HG03460 (cell line): Measurements from ENCODE around the gene NKX2-2.
"Not testable (repeated sequence)": the region's sequence is repeated elsewhere in the genome, so short reads cannot be mapped to it uniquely, and the experiment has no call there.

ENCODE experiments used
- ATAC-seq: cut with Tn5 transposase; IDR thresholded peaks from one replicate; pipeline ENCODE4 v1.9.1; 2021; ENCODE audit not compliant: unreplicated experiment

The NKX2-2 gene

GRCh38 chr20:21509597-21510371 is 4.1 kb downstream of the NKX2-2 start:
- no peak for ATAC-seq

GRCh38 chr20:21509079-21509596 is 4.7 kb downstream of the NKX2-2 start:
- no peak for ATAC-seq

- no peak for ATAC-seq
Measured at GRCh38 chr20:21508230-21509078, 5.4 kb downstream of the NKX2-2 start.

GRCh38 chr20:21507400-21508229 is 6.2 kb downstream of the NKX2-2 start:
- ATAC-seq = no peak

- ATAC-seq = no peak
Measured at GRCh38 chr20:21505810-21506530, 7.9 kb downstream of the NKX2-2 start.

GRCh38 chr20:21505161-21505809 is 8.6 kb downstream of the NKX2-2 start:
- no peak for ATAC-seq

- no peak for ATAC-seq
Measured at GRCh38 chr20:21504323-21504722, 9.5 kb downstream of the NKX2-2 start.

GRCh38 chr20:21503345-21503744 is 10.5 kb downstream of the NKX2-2 start:
- peak; percentile 74 for ATAC-seq

- no peak for ATAC-seq
Measured at GRCh38 chr20:21501184-21501583, 12.7 kb downstream of the NKX2-2 start.

GRCh38 chr20:21500599-21500998 is 13.3 kb downstream of the NKX2-2 start:
- no peak for ATAC-seq

- no peak for ATAC-seq
Measured at GRCh38 chr20:21499641-21500040, 14.2 kb downstream of the NKX2-2 start.

GRCh38 chr20:21498635-21499034 is 15.2 kb downstream of the NKX2-2 start:
- ATAC-seq = no peak

- no peak for ATAC-seq
Measured at GRCh38 chr20:21498195-21498594, 15.7 kb downstream of the NKX2-2 start.

- no peak for ATAC-seq
Measured at GRCh38 chr20:21496452-21496851, 17.4 kb downstream of the NKX2-2 start.

- no peak for ATAC-seq
Measured at GRCh38 chr20:21493049-21493448, 20.8 kb downstream of the NKX2-2 start.

GRCh38 chr20:21490105-21490504 is 23.8 kb downstream of the NKX2-2 start:
- ATAC-seq = no peak

- ATAC-seq = not testable (repeated sequence)
Measured at GRCh38 chr20:21480144-21480543, 33.7 kb downstream of the NKX2-2 start.

- no peak for ATAC-seq
Measured at GRCh38 chr20:21465799-21466198, 48.1 kb downstream of the NKX2-2 start.

- ATAC-seq = no peak
Measured at GRCh38 chr20:21464916-21465315, 48.9 kb downstream of the NKX2-2 start.
